HG02840 (cell line): ENCODE measurements around the gene HMX1.

Source experiments
- ATAC-seq: cut with Tn5 transposase; IDR thresholded peaks from one replicate; pipeline ENCODE4 v1.9.1; 2021; ENCODE audit warnings: mild to moderate bottlenecking, moderate library complexity, moderate number of reproducible peaks; ENCODE audit not compliant: unreplicated experiment, low FRiP score

HMX1 gene

DNA sequence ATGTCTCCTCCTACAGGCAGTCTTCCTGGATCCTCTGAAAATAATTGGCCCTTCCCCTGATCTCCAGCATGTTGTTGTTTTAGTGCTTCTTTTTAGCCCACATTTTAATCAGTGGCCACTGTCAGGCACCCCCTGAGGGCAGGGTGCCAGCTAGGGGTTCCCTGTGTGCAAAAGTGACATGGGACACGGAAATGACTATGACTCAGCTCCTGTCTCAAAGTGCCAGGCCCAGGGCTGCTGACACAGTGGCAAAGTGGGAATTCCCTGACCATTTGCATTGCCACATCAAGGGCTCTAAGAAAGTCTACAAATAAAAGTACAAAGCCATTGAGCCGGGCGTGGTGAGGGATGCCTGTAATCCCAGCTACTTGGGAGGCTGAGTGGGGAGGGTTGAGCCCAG, 24.8 kb downstream of the HMX1 start:
- ATAC-seq: no peak

- no peak for ATAC-seq
These were observed 25.5 kb downstream of the HMX1 start for GRCh38 chr4:8846046-8846720.

GRCh38 chr4:8844976-8845690, 26.5 kb downstream of the HMX1 start:
- no peak for ATAC-seq

GRCh38 chr4:8843597-8843996, 28.0 kb downstream of the HMX1 start:
- ATAC-seq: no peak

- ATAC-seq: no peak
These were observed 29.0 kb downstream of the HMX1 start for GRCh38 chr4:8842614-8843013.

DNA sequence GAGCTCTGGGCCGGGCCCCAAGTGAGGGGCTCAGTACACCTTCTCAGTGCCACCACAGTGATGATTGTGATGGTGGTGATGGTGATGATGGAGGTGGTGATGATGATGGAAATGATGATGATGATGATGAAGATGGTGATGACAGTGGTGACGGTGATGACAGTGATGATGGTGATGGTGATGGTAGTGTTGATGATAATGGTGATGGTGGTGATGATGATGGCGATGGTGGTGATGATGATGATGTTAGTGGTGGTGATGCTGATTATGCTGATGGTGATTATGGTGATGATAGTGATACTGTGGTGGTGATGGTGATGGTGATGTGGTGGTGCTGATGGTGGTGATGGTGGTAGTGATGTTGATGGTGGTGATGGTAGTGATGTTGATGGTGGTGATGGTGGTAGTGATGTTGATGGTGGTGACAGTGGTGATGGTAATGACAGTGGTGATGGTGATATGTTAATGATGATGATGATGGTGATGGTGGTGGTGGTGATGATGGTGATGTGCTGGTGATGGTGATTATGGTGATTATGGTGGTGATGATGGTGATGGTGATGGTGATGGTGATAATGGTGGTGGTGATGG, 29.9 kb downstream of the HMX1 start:
- no peak for ATAC-seq

- no peak for ATAC-seq
These were observed 30.7 kb downstream of the HMX1 start for GRCh38 chr4:8840816-8841455.

- ATAC-seq: no peak
These were observed 31.4 kb downstream of the HMX1 start for GRCh38 chr4:8840006-8840793.

- no peak for ATAC-seq
These were observed 32.6 kb downstream of the HMX1 start for GRCh38 chr4:8838961-8839431.

DNA sequence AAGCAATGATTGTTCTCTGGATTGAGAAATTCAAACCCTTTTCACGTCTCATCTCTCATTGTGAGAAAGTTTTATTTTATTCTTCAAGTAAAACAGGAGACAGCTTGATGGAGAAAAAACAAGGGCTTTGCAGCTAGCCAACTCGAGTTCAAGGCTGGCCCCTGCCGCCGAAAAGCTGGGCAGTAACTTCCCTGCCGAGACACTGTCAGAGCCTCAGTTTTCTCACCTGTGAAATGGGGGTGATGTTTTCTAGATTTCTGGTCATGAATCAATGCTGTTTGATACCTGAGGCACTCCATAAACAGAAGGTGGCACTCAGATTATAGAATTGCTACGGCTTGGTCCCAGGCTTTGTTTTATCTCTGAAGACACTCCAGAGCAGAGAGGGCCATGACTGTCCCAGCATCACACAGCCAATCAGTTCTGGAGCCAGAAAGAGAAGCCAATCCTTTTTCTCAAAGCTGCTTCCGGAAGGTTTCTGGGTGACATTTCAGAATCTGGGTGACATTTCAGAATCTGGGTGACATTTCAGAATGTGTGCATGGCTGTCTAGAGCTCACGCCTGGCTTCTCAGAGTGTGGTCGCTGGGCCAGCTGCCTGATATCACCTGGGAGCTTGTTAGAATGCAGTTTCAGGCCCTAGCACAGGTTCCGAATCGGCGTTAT, 33.2 kb downstream of the HMX1 start:
- ATAC-seq: no peak

DNA sequence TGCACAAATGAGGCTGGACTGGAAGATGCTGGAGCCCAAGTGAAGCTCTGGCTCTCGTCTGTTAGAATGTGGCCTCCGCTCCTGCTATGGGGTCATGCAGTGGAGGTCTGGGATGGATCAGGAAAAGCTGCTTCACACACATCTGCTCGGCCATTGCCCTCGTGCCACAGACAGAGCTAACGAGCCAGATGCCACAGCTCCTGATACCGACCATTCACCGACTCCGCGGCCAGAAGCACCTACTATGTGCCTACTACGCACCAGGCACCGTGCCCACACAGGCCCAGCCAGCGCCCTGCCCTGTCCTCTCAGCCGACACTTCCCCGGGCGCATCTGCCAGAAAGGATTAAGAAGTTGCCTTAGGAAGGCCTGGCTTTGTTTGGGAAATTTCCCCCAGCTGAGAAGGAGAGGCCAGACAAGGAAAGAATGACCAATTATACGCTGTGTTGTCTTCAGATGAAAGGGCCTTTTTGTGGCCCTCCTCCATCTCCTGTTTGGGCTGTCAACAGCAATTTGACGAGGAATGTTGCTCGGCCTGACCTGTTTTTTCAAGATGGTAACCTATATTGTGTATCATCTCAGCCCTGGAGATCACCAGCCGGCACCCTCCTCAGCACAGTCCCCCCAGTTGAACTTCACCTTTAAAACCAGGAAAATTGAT, 34.3 kb downstream of the HMX1 start:
- no peak for ATAC-seq

- ATAC-seq: no peak
These were observed 34.9 kb downstream of the HMX1 start for GRCh38 chr4:8836664-8837171.

DNA sequence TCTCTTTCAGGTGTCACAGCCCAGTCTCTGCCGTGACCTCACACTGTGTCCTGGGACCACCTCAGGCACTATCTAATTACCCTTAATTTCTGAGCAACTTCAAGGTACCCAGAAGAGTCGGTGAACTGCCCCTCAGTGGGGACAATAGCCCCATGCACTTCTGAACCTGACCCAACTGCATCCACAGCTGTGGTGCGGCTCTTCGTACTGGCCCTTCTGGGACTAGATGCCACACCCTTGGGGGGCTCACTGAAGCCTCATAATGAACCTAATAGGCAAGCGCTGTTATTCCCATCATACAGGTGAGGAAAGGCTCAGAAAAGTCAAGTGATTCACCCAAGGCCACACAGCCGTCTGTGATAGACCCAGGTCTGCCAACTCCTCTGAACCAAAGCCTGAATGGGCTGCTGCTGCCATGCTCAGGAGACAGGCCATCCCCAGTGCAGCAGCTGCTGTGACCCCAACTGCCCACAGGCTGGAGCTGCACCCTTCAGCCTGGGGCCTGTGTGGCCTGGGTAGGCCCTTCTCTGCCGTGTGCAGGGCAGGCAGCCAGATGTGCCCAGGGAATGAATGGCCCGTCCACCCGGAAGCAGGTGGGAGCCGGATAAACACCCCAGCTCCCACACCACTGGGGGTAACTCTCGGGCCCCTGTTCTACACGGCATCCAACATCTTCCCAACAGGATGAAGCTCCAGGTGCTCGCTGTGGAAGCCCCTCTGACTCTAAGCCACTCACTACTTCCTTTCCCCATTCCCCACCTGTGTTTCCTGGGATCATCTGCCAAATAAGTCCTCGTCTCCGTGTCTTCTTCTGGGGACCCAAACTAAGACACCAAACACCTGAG, 35.9 kb downstream of the HMX1 start:
- no peak for ATAC-seq

GRCh38 chr4:8834681-8835220, 36.9 kb downstream of the HMX1 start:
- no peak for ATAC-seq

DNA sequence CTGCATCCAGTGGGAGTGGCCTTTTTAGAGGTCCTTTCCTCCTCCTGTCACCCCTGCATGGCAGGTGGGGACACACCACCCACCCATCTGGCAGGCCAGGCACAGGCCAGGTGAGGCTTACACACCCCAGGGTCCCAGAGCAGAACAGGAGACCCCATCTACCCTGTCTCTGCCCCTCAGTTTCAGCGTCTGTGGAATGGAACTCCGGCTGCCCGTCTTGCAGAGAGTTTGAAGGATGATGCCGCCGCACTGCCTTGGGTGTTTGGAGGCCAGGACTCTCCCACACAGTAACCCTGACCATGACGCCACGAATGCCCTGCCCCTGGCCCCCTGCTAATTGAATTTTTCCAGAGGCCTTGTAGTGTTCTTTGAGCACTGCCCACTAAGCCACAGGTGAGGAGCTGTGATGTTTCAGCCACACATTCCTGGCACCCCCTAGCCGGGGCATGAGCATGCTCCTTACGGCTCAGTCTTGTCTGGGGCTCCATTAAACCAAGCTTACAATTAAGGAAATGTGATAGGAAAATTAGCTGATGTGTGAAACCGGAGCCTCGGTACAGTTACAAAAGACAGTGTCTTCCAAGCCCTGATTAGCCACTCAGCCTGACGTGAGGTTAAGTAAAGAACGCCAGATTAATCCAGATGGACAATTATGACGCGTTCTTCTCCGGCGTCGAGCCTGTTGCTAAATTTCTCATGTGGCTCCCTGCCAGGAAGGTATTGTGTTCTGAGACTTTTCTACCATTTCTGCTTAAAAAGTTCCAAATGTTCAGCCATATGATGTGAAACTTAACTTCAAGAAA, 39.3 kb downstream of the HMX1 start:
- no peak for ATAC-seq

DNA sequence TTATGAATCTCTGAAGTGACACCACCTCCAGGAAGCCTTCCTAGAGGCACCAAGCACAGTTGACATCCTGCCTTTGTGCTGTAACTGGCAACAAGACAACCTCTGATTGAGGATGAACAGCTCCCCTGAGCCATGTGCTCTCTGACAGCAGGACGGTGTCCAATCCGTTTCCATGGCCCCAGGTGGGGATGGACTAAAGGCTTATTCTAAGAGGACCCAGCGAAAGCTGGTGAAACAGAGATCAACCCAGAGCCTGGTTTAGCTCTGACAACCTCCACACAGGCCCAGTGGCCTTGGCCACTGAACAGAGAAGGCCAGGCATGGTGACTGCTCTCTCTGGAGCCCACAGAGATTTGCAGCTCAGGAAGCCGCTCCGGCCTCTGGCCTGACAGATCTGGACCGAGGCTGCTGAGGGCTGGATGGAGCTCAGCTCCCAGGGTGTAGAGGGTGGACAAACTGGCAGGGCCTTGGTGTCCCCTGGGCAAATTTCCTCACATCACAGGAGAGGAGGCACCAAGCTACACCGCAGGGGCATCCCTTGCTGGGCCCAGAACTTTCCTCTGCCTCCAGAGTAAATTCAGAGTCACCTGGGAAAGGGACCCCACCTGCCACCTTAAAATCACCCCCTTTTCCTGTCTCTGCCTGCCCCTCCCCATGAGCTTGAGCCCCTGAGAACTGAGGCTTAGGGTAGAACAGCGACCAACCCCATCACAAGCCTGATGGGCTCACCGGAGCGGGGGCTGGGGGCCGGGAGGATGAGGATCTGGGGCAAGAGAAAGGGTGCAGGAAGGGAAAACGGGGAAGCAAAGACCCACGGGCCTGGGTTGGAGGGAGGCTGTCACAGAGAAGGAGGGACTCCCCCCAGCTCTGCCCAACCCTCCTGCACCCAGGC, 40.2 kb downstream of the HMX1 start:
- ATAC-seq: no peak
